WI38 (cell line): ENCODE results near the gene SPSB1.

ENCODE experiments used
- H3K4me3 ChIP-seq: 2 replicates; pipeline ENCODE4 v1.5.1; 2011; ENCODE audit warnings: low read depth, mild to moderate bottlenecking, control low read depth, low read length
- TF ChIP-seq, protein P1 (sequence below): IDR thresholded peaks from 2 replicates; pipeline ENCODE4 v1.5.1; 2012; ENCODE audit warnings: low read depth, mild to moderate bottlenecking, control low read depth, low read length

Gene SPSB1

DNA sequence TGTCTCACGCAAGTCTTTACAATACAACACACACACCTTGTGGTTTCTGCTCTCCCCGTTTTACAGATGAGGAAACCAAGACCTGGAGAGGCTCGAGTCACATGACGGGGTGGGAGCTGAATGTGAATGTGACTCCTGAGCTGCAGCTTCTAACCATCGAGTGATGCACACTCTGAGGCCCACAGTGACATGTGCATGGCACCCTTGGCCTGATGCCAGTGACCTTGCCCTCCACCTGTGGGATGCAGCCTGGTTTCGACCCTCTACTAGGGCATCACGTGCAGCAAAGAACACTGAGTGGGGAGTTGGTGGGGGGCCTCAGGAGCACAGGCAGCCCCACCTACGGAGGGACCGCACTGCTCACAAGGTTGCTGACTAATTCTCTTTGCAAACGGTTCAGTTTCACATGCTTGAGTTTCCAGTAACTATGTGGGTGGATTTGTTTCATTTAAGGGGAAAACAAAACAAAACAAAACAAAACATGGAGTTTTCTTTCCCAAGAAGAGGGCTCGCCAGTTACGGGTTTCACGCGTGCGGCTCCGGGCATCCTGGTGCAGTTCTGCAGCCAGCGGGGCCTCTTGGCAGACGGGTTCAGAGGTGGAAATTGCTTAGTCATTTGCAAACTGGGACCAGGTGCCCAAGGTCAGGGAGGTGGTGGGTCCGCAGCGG, 22.9 kb downstream of the SPSB1 start:
- TF ChIP-seq, protein P1, sequence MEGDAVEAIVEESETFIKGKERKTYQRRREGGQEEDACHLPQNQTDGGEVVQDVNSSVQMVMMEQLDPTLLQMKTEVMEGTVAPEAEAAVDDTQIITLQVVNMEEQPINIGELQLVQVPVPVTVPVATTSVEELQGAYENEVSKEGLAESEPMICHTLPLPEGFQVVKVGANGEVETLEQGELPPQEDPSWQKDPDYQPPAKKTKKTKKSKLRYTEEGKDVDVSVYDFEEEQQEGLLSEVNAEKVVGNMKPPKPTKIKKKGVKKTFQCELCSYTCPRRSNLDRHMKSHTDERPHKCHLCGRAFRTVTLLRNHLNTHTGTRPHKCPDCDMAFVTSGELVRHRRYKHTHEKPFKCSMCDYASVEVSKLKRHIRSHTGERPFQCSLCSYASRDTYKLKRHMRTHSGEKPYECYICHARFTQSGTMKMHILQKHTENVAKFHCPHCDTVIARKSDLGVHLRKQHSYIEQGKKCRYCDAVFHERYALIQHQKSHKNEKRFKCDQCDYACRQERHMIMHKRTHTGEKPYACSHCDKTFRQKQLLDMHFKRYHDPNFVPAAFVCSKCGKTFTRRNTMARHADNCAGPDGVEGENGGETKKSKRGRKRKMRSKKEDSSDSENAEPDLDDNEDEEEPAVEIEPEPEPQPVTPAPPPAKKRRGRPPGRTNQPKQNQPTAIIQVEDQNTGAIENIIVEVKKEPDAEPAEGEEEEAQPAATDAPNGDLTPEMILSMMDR, result no peak
- H3K4me3 ChIP-seq, result peak overlapping the region; percentile 22

DNA sequence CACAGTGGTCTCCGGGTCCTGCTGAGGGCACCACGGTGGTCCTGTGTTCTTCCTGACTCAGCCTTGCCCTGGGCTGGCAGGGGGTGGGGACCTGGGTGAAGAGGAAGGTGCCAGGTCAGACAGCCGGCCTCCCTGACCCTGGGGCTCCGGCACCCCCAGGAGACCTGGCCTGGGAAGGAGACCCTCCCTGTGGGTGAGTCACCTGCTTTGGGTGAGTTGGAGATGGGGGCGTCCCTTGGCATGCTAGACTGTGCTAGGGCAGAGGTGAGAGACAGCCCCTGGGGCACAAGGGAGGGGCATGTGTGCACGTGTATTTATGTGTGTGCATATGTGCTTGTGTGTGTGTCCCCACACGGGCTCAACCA, 23.4 kb downstream of the SPSB1 start:
- H3K4me3 ChIP-seq, result peak overlapping the region; percentile 22

DNA sequence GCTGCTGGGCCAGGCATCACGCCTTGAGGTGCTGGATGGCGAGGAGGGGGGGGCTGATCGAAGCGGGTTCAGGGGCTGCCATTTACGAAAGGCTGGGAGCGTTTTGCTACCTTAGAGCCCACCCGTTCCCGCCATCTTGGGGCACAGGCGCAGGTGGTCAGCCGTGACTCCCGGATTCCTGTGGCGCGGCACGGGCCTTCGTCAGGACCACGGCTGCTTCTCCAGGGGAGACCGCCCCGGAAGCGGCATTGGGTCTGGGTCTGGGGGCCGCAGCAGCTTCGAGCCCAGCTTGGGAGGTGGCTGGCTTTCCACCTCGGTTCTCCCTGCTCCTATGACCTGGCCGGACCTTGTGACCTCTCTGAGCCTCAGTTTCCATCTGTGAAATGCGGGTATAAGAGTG, 23.8 kb downstream of the SPSB1 start:
- H3K4me3 ChIP-seq, result no peak overlapping the region
- TF ChIP-seq, protein P1, result no peak

More for the DNA sequence above, 23.4 kb downstream of the SPSB1 start:
- TF ChIP-seq, protein P1, result no peak

DNA sequence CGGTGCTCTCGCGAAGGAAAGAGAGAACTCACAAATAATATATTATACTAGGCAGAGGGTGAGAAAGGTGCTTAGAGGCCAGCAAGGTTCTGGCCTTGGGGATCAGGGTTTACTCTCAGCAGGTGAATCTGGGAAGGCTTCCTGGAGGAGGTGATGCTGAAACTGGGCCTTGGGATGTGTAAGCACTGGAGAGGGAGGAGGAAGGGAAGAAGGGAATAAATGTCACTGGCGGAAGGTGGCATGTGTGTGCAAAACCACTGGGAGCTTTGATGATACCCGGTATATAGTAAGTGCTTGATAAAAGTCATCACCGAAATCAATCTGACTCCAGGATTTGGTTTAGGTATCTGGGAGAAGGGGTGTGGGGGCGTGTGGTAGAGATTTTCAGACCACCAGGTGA, 24.4 kb downstream of the SPSB1 start:
- no peak overlapping the region for H3K4me3 ChIP-seq
- TF ChIP-seq, protein P1, result no peak

DNA sequence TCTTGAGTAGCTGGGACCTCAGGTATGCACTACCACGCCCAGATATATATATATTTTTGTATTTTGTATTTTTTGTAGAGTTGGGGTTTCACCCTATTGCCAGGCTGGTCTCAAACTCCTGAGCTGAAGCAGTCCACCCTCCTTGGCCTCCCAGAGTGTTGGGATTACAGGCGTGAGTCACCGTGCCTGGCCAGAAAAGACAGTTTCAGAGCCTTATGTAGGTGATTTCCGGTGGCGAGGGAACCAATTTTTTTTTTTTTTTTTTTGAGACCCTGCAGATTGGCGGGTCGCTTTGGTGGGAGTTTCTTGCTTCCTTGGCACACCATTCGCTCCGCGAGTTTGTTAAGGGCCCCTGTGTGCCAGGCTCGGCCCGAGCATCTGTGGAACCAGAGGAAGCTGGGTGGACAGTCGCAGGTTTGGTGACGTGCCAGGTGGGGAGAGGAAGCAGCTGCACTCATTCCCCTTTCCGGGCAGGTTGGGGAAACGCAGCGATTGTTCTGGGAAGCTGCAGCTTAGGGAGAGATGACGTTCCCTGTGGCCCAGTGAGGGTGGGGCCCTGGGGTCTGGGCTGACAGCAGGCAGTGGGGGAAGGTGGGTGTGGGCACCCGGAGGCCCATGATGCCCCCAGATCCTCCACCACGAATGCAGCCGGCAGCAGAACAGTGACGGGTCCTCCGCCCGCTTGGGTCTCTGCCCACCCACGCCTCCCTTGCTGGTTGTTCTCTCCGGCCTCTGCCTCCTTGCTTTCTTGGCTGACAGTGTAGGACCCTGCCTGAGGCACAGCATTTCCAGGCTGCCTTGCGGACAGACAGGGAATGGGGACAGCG, 25.1 kb downstream of the SPSB1 start:
- TF ChIP-seq, protein P1, result no peak
- H3K4me3 ChIP-seq, result no peak overlapping the region

DNA sequence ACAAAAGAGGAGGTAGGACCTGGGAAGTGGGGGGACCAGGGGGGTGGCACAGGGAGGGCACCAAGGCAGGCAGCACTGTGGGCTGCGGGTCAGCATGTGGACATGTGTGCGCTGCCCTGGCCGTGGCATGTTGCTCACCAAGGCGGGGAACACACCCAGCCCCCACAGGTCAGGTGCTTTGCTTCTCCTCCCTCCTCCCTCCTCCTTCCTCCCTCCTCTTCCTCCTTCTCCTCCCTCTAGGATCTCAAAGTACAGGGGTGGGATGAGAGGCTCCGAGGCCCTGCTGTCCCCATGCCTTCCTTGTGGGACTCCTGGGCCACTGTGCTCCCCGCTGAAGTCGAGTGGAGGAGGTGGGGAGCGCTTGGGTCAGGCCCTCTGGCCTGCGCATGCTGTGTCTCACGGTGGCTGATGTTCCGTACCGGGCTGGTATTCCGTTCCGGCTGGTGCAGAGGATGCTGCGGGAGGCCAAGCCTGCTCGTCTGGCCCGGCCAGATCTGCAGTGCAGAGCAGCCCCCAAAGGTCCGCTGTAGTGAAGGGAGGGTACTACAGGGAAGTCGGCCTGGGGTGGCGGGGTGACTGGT, 26.6 kb downstream of the SPSB1 start:
- no peak overlapping the region for H3K4me3 ChIP-seq

More for the DNA sequence above, 26.6 kb downstream of the SPSB1 start:
- TF ChIP-seq, protein P1, result no peak
